ENCODE measurements around the gene ARMC5.
A peak's percentile ranks its signal among the peaks of the same experiment; 100 is the strongest.

- TF ChIP-seq CTCF (IDR thresholded peaks at IDR 0.05) (peak; percentile 53 to 94 (median 76)), POLR2A (IDR thresholded peaks at IDR 0.05) (no peak)
Measured at GRCh38 chr16:31472709-31473203, 13.5 kb downstream of the ARMC5 start.

Measured in adrenal gland (tissue), 5 donors.